CD4-positive, alpha-beta T cell treated with Interleukin-10 for 1 hour (primary cell): Measurements from ENCODE around the gene CEP95.

Experiments
- DNase-seq: peaks from one replicate; pipeline ENCODE4 v3.0.0-alpha.2; 2020

CEP95 gene

DNA sequence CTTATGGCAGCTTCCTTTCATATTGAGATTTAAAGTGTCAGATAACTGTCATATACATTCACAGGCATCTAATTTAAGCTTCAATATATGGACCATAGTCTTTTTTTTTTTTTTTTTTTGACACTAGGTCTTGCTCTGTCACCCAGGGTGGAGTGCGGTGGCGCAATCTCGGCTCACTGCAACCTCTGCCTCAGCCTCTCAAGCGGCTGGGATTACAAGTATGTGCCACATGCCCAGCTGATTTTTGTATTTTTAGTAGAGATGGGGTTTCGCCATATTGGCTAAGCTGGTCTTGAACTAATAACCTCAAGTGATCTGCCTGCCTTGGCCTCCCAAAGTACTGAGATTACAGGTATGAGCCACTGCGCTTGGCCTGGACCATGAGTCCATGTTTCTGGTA lies 13.6 kb downstream of the CEP95 start:
- no peak for DNase-seq

DNA sequence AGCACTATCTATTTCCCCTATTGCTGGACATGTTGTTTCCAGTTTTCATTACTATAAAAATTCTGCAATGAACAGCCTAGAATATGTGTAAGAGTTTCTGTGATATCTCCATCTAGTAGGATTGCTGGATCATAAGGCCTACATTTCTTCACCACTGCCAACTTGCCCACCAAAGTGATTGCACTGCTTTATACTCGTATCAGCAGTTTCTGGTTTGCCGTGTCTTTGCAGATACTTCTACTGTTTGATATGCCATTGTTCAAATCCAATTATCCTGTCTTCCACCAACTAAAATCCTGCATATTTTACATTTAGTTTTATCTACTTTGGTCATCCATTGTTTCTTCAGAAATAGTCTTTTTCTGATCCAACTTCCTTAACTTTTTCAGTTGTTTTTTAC lies 21.1 kb downstream of the CEP95 start:
- no peak for DNase-seq

GRCh38 chr17:64529221-64529620 lies 22.4 kb downstream of the CEP95 start:
- DNase-seq: no peak

DNA sequence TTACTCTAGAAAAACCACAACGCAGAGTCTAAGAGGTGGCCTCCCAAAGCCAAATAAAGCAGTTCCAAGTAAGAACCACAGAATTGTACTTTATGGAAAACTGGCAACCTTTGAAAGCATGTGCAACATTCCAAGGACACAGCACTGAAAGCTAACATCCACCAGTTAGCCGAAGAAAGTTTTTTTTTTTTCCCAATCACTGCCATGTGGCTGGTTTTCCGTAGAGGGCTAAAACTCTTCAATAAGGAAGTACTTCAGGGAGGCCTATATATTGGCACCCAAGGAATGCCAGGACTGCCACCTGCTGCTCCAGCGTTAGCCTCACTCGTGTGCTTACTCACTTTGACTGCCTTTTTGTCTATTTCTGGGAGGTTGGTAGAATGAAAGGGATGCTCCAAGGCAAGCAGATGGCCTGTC lies 25.2 kb downstream of the CEP95 start:
- no peak for DNase-seq

- no peak for DNase-seq
Observed at GRCh38 chr17:64532409-64532808, 25.6 kb downstream of the CEP95 start.

DNA sequence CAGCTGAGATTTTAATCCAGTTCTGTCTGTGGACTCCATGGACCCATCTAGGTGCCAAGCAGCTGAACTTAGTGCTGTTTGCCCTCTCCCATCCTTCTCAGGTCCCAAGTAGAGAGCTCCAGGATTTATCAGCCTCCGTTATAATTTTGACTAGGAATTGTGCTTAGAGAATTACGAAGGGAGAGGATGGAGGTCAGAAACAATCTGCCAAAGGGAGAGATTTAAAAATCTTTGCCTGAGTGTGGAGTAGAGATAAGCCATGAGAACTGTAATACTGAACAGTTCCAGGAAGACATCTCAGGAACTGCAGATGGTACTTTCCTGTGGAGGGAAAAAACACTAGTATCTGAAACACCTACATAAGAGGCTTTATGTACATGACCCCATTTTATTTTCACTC lies 27.0 kb downstream of the CEP95 start:
- no peak for DNase-seq

- DNase-seq: no peak
Observed at GRCh38 chr17:64534187-64534586, 27.4 kb downstream of the CEP95 start.

GRCh38 chr17:64535357-64535756 lies 28.6 kb downstream of the CEP95 start:
- no peak for DNase-seq

DNA sequence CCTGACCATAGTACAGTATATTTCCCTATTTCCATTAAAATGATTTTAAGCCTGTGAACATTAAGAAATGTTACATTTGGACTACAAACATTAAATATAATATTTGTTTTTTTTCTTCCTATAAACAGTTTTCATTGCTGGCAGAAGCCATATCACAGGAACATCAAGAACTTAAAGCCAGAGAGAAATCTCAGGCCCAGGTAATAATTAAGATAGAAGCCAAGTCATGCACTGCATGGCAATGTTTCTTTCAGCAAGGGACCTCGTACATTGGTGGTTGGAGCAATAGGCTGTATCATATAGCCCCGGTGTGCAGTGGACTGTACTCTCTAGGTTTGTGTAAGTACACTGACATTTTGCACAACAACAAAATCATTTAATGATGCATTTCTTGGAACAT lies 30.1 kb downstream of the CEP95 start:
- DNase-seq: no peak

GRCh38 chr17:64537488-64537887 lies 30.7 kb downstream of the CEP95 start:
- no peak for DNase-seq

- no peak for DNase-seq
Observed at GRCh38 chr17:64538508-64539130, 31.8 kb downstream of the CEP95 start.

GRCh38 chr17:64540118-64540776 lies 33.5 kb downstream of the CEP95 start:
- no peak for DNase-seq

DNA sequence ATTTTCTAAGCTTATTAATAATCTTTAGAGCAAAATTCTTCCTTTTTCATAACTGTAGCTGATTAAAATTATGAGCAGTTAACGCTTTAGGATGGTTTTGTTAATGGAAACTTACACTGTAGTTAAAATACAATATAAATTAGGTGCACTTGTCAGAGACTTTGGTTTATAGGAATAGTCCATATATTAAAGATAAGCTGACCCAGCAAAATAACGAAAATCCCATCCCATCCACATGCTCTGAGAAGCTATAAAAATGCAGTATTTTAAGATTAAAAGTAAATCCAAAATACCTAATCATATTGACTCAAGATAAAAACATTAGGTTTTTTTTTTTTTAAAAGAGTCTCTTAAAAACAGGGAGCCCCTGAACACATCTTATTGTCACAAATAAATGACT lies 38.0 kb downstream of the CEP95 start:
- DNase-seq: no peak

GRCh38 chr17:64546716-64547115 lies 39.9 kb downstream of the CEP95 start:
- no peak for DNase-seq

- DNase-seq: no peak
Observed at GRCh38 chr17:64547319-64547718, 40.5 kb downstream of the CEP95 start.

DNA sequence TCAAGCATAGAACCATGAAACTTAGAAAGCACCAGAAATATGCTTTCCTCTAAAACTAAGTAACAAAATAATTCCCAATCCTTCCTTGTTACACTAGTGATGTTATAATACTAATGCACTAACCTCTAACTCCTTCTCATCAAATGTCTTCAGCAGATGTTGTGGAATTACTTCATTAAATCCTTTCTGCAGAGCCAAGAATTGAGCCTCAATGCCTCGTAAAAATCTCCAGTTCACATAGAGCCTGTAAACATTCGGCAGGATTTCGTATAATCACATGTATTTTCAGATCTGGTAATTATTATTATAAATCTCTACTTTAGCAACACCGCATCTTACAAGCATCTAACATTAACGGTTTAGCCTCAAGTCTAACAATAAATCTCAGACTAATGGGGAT lies 44.7 kb downstream of the CEP95 start:
- DNase-seq: no peak

- no peak for DNase-seq
Observed at GRCh38 chr17:64554028-64554637, 47.4 kb downstream of the CEP95 start.

DNA sequence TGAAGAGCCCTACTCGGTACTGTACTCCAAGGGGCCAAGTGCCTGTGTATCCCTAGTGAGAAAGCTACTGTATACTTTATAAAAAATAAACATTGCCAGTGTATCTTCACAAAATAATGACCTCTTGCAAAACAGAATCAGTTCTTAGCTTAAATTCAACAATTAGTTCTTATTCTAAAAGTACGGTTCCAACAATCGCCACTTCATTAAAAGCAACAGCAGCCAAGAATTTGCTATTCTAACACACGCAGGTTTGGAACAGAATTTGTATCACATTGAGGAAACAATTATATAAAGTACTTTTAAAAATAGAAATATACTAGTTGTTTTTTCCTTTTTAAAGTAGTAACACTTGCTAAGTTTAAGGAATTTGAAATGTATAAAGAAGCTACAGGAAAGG lies 48.5 kb downstream of the CEP95 start:
- DNase-seq: no peak

- no peak for DNase-seq
Observed at GRCh38 chr17:64564098-64564497, 57.3 kb downstream of the CEP95 start.

GRCh38 chr17:64565563-64565962 lies 58.8 kb downstream of the CEP95 start:
- no peak for DNase-seq

DNA sequence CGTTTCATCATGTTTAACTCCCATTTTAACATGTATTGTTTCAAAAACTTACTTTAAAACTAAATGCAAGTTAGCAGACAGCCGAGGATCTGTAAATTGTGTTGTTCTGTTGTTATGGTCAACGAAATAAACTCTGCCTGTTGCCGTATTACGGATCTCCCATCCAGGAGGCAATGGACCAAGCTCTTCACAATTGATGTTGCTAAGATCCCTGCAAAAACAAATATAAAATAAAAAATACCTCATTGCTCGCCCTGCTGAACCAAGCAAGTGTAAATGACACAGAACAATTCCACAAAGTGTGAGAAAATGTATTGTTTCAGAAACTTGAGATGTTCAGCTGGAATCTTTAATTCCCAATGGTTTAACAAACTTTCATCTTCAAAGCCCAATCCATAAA lies 65.0 kb downstream of the CEP95 start:
- DNase-seq: no peak

DNA sequence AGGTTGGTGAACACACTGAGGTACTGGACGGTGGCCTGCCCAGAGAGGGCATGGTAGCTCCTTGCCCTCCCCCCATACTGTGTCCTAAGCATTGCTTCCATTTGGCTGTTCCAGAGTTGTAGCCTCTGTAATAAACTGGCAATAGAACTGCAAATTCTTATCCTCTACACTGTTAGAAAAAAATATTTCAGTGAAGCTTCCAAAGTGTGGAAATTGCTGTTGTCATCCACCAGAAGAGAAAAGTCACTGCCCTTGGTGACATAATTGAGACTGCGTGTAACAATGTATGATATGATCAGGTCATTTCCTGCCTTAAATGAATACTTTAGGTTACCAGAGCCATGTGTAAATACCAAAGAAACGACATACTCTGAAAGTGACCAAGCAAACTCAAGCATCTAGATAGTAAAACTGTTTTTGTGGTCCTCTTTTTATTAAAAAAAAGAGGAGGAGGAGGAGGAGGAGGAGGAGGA lies 65.9 kb downstream of the CEP95 start:
- DNase-seq: peak; percentile 16

- no peak for DNase-seq
Observed at GRCh38 chr17:64573214-64573613, 66.4 kb downstream of the CEP95 start.

- DNase-seq: no peak
Observed at GRCh38 chr17:64574646-64575045, 67.9 kb downstream of the CEP95 start.

- DNase-seq: no peak
Observed at GRCh38 chr17:64575431-64575830, 68.7 kb downstream of the CEP95 start.
